Common myeloid progenitor, CD34-positive (primary cell): ENCODE data around the gene PAFAH2.

Experiments used
- CTCF ChIA-PET: fragments of 350-600 bp; sonication (Branson Sonifier 250); formaldehyde crosslinking; loops from one replicate; lab custom pipeline; 2021; ENCODE audit warnings: antibody characterized with exemption; lab: Charles Lee
- POLR2A ChIA-PET: fragments of 350-600 bp; sonication (Branson Sonifier 250); formaldehyde crosslinking; loops from one replicate; lab custom pipeline; 2021; ENCODE audit warnings: antibody characterized with exemption; lab: Charles Lee
- DNase-seq, 3 donors: peaks; one replicate each; pipeline versions ENCODE4 v3.0.0 to v3.0.0-alpha.2; 2013
- H3K27ac ChIP-seq, 2 experiments: 1 replicate in 1 of 2; 2 replicates in 1 of 2; pipeline ENCODE4 v1.7.0; 2013; ENCODE audit warnings: inconsistent platforms in 2 of 2, low read length in 2 of 2, mild to moderate bottlenecking in 2 of 2, low read depth in 1 of 2, moderate library complexity in 1 of 2; ENCODE audit not compliant: severe bottlenecking in 2 of 2, insufficient read depth in 1 of 2, poor library complexity in 1 of 2
- H3K27me3 ChIP-seq, 5 experiments: replicated peaks in 2 of 5; 1 replicate in 3 of 5; 2 replicates in 2 of 5; pipeline versions ENCODE4 v1.6.1 to v1.7.0; 2013; ENCODE audit warnings: low read length in 4 of 5, mild to moderate bottlenecking in 2 of 5, moderate library complexity in 2 of 5, inconsistent platforms in 1 of 5; ENCODE audit not compliant: insufficient read depth in 5 of 5, control insufficient read depth in 4 of 5
- H3K36me3 ChIP-seq, 4 experiments: 1 replicate in 2 of 4; 2 replicates in 2 of 4; pipeline versions ENCODE4 v1.6.1 to v1.7.0; 2013; ENCODE audit warnings: low read length in 3 of 4, control low read depth in 1 of 4, mild to moderate bottlenecking in 1 of 4; ENCODE audit not compliant: control insufficient read depth in 4 of 4, insufficient read depth in 4 of 4
- H3K4me1 ChIP-seq, 4 experiments: 1 replicate in 3 of 4; 2 replicates in 1 of 4; pipeline versions ENCODE4 v1.6.1 to v1.7.1; 2013; ENCODE audit warnings: low read length in 3 of 4, mild to moderate bottlenecking in 3 of 4, control low read depth in 1 of 4, inconsistent platforms in 1 of 4, moderate library complexity in 1 of 4; ENCODE audit not compliant: control insufficient read depth in 4 of 4, insufficient read depth in 4 of 4; ENCODE audit errors: control extremely low read depth in 1 of 4
- H3K4me3 ChIP-seq, 7 experiments: 1 replicate in 4 of 7; 2 replicates in 3 of 7; pipeline versions ENCODE4 v1.5.1 to v1.7.0; 2013; ENCODE audit warnings: mild to moderate bottlenecking in 7 of 7, low read length in 6 of 7, moderate library complexity in 6 of 7, inconsistent platforms in 2 of 7, low read depth in 2 of 7, control low read depth in 1 of 7; ENCODE audit not compliant: insufficient read depth in 4 of 7, control insufficient read depth in 1 of 7; ENCODE audit errors: extremely low read depth in 1 of 7
- H3K9me3 ChIP-seq, 5 experiments: 1 replicate in 4 of 5; 2 replicates in 1 of 5; pipeline versions ENCODE4 v1.6.1 to v1.7.1; 2013; ENCODE audit warnings: low read length in 4 of 5, mild to moderate bottlenecking in 2 of 5, inconsistent platforms in 1 of 5, low read depth in 1 of 5, moderate library complexity in 1 of 5; ENCODE audit not compliant: control insufficient read depth in 4 of 5, insufficient read depth in 2 of 5; ENCODE audit errors: control extremely low read depth in 1 of 5
- WGBS: methylation state at CpG from one replicate; pipeline ENCODE4 v1.1.5; 2013; ENCODE audit not compliant: insufficient coverage; 5-methylcytosine and 5-hydroxymethylcytosine counted together

The PAFAH2 gene

GRCh38 chr1:26015358-26015757, 17.5 kb upstream of the PAFAH2 start:
- H3K9me3 ChIP-seq = no peaks in the 10 kb centered on the region
- ChIA-PET CTCF (no interaction called here), POLR2A (no interaction called here)
- H3K27me3 ChIP-seq = peaks cover 0 to 1% (median 0%) of the 10 kb centered on the region in 5 experiments
- no peak overlapping the region for H3K27ac ChIP-seq
- peak; percentile 29 to 63 (median 54) for DNase-seq
- 80% methylated on average over 1 of the region's 2 CpGs for WGBS
- peaks cover 0 to 46% (median 21%) of the 10 kb centered on the region in 4 experiments for H3K4me1 ChIP-seq
- H3K4me3 ChIP-seq = no peak overlapping the region
- H3K36me3 ChIP-seq = no peaks in the 10 kb centered on the region

GRCh38 chr1:26014179-26014578, 16.3 kb upstream of the PAFAH2 start:
- no peaks in the 10 kb centered on the region for H3K36me3 ChIP-seq
- peaks cover 0 to 1% (median 0%) of the 10 kb centered on the region in 5 experiments for H3K27me3 ChIP-seq
- H3K27ac ChIP-seq = no peak overlapping the region
- ChIA-PET CTCF (interaction anchor here (1.1 to 1.3 kb wide), 3 partner anchors 11 to 119 kb away, joined by 3 to 4 read pairs (median 3); partner anchors contain the start of gene PAFAH2), POLR2A (no interaction called here)
- no CpG with 5 or more reads among the region's 2 CpGs for WGBS
- DNase-seq = no peak
- H3K9me3 ChIP-seq = no peaks in the 10 kb centered on the region
- peaks cover 0 to 35% (median 14%) of the 10 kb centered on the region in 4 experiments for H3K4me1 ChIP-seq
- no peak overlapping the region for H3K4me3 ChIP-seq

GRCh38 chr1:26012864-26013263, 15.0 kb upstream of the PAFAH2 start:
- DNase-seq = no peak
- Histone ChIP-seq H3K4me1 (peaks cover 0 to 28% (median 14%) of the 10 kb centered on the region in 4 experiments), H3K9me3 (no peaks in the 10 kb centered on the region), H3K4me3 (no peak overlapping the region), H3K36me3 (no peaks in the 10 kb centered on the region), H3K27me3 (peaks cover 0 to 1% (median 0%) of the 10 kb centered on the region in 5 experiments), H3K27ac (no peak overlapping the region)
- ChIA-PET CTCF (interaction anchor here (0.6 to 1.3 kb wide), 5 partner anchors 12 to 112 kb away, joined by 3 read pairs; no protein-coding TSS in a partner anchor), POLR2A (no interaction called here)
- WGBS = 94% methylated on average over 3 of the region's 3 CpGs

- no peak overlapping the region for H3K4me3 ChIP-seq
- no peaks in the 10 kb centered on the region for H3K36me3 ChIP-seq
- no peaks in the 10 kb centered on the region for H3K9me3 ChIP-seq
- WGBS = 94% methylated on average over 2 of the region's 3 CpGs
- H3K4me1 ChIP-seq = peaks cover 0 to 11% (median 7%) of the 10 kb centered on the region in 4 experiments
- no peak for DNase-seq
- ChIA-PET CTCF (interaction anchor here (1.0 to 4.5 kb wide), 6 partner anchors 9 to 179 kb away, joined by 3 to 28 read pairs (median 4); partner anchors contain the start of gene EXTL1), POLR2A (no interaction called here)
- H3K27me3 ChIP-seq = no peaks in the 10 kb centered on the region
- no peak overlapping the region for H3K27ac ChIP-seq
These were observed 13.0 kb upstream of the PAFAH2 start for GRCh38 chr1:26010825-26011224.

- peak; percentile 42 to 70 (median 51) for DNase-seq
- Histone ChIP-seq H3K4me1 (peaks cover 0 to 2% (median 0%) of the 10 kb centered on the region in 4 experiments), H3K4me3 (no peak overlapping the region), H3K36me3 (no peaks in the 10 kb centered on the region), H3K27ac (no peak overlapping the region), H3K9me3 (no peaks in the 10 kb centered on the region), H3K27me3 (no peaks in the 10 kb centered on the region)
- WGBS = 100% methylated on average over 3 of the region's 6 CpGs
- POLR2A ChIA-PET = interaction anchor here (0.7 kb wide), 1 partner anchor 358 kb away, joined by 4 read pairs; no protein-coding TSS in a partner anchor
- CTCF ChIA-PET = interaction anchor here (1.0 to 4.5 kb wide), 6 partner anchors 10 to 166 kb away, joined by 3 to 28 read pairs (median 3); no protein-coding TSS in a partner anchor
These were observed 12.1 kb upstream of the PAFAH2 start for GRCh38 chr1:26009796-26010447.

- H3K27me3 ChIP-seq = no peaks in the 10 kb centered on the region
- no peaks in the 10 kb centered on the region for H3K9me3 ChIP-seq
- H3K4me1 ChIP-seq = no peaks in the 10 kb centered on the region
- no peaks in the 10 kb centered on the region for H3K36me3 ChIP-seq
- ChIA-PET CTCF (no interaction called here), POLR2A (no interaction called here)
- 98% methylated on average over 13 of the region's 16 CpGs for WGBS
- no peak overlapping the region for H3K4me3 ChIP-seq
- no peak for DNase-seq
- no peak overlapping the region for H3K27ac ChIP-seq
These were observed 8.8 kb upstream of the PAFAH2 start for GRCh38 chr1:26006710-26007109.

GRCh38 chr1:26005434-26006105, 7.7 kb upstream of the PAFAH2 start:
- CTCF ChIA-PET = interaction anchor here (12.8 kb wide), 1 partner anchor 107 kb away, joined by 368 read pairs; the partner anchor contains the start of gene STMN1

More at GRCh38 chr1:26005434-26006105, 7.7 kb upstream of the PAFAH2 start:
- Histone ChIP-seq H3K27ac (no peak overlapping the region), H3K27me3 (no peaks in the 10 kb centered on the region), H3K4me1 (no peaks in the 10 kb centered on the region), H3K9me3 (no peaks in the 10 kb centered on the region), H3K4me3 (no peak overlapping the region), H3K36me3 (no peaks in the 10 kb centered on the region)
- 82% methylated on average over 3 of the region's 4 CpGs for WGBS
- POLR2A ChIA-PET = no interaction called here
- no peak for DNase-seq
